Prostate gland (tissue), 2 donors: Measurements from ENCODE around the gene KCNT2. TPM values are rescaled to one million over a fixed set of nuclear protein-coding genes. Genes with fewer than 3 reads are reported as not detected.

ENCODE experiments used
- DNase-seq: peaks from one replicate; pipeline ENCODE4 v3.0.0-alpha.2; 2019; ENCODE audit warnings: low spot score
- H3K27ac ChIP-seq, 2 donors: fragments of 200-600 bp; sonication (generic); 2 replicates each; pipeline ENCODE4 v1.5.1; 2017 to 2019
- H3K27me3 ChIP-seq: fragments of 200-600 bp; sonication (generic); replicated peaks from 2 replicates; pipeline ENCODE4 v1.5.1; 2019; ENCODE audit not compliant: insufficient read depth
- H3K36me3 ChIP-seq, 2 donors: fragments of 200-600 bp; sonication (generic); 1 replicate in 1 of 2; 2 replicates in 1 of 2; pipeline versions ENCODE4 v1.5.1 to v1.8.1; 2017 to 2019
- H3K4me1 ChIP-seq: fragments of 200-600 bp; sonication (generic); replicated peaks from 2 replicates; pipeline ENCODE4 v1.5.1; 2019
- H3K4me3 ChIP-seq, 2 donors: fragments of 200-600 bp; sonication (generic); 2 replicates each; pipeline ENCODE4 v1.5.1; 2017 to 2019
- H3K9me3 ChIP-seq: fragments of 200-600 bp; sonication (generic); 2 replicates; pipeline ENCODE4 v1.5.1; 2017
- CTCF ChIP-seq, 4 experiments: fragments of 200-600 bp in 2 of 4; fragments of 450-650 bp in 2 of 4; sonication (generic) in 2 of 4; IDR thresholded peaks; 1 replicate in 3 of 4; 2 replicates in 1 of 4; pipeline ENCODE4 v1.5.1; 2016 to 2019; ENCODE audit warnings: antibody characterized with exemption in 4 of 4, mild to moderate bottlenecking in 2 of 4, moderate library complexity in 2 of 4
- POLR2A ChIP-seq: fragments of 450-650 bp; IDR thresholded peaks from one replicate; pipeline ENCODE4 v1.6.1; 2016; ENCODE audit warnings: antibody characterized with exemption, mild to moderate bottlenecking
- POLR2AphosphoS5 ChIP-seq: sonication (generic); formaldehyde crosslinking; IDR thresholded peaks from one replicate; pipeline ENCODE4 v1.6.1; 2017; ENCODE audit warnings: antibody characterized with exemption
- WGBS: methylation state at CpG from one replicate; pipeline ENCODE4 v1.1.5; 2018; 5-methylcytosine and 5-hydroxymethylcytosine counted together
- intact Hi-C: fragments of 100-400 bp; cut with DNase I; formaldehyde crosslinking; loops from one replicate; pipeline ENCODE4 v1.14.2; 2022
- total RNA-seq, 2 donors: library from RNA; depleted of rRNA; stranded (reverse); fragments of >200 nt; gene quantifications; one replicate each; pipeline ENCODE4 v1.1.0, GENCODE V29; 2016

KCNT2 gene
- total RNA-seq, 2 donors from 2014 or later, result 1.2 to 1.9 TPM

- H3K36me3 ChIP-seq, result no peaks in the 10 kb centered on the region
- H3K9me3 ChIP-seq, result no peaks in the 10 kb centered on the region
- no peak overlapping the region for H3K27ac ChIP-seq
- TF ChIP-seq CTCF (IDR thresholded peaks at IDR 0.05) (no peak), POLR2A (no peak), POLR2AphosphoS5 (no peak)
- H3K4me3 ChIP-seq, result no peak overlapping the region
- no peaks in the 10 kb centered on the region for H3K27me3 ChIP-seq
- intact Hi-C loops, result no loop called here
- no peak for DNase-seq
- no peaks in the 10 kb centered on the region for H3K4me1 ChIP-seq
Observed at GRCh38 chr1:196433000-196433399, 175.2 kb downstream of the KCNT2 start.

DNA sequence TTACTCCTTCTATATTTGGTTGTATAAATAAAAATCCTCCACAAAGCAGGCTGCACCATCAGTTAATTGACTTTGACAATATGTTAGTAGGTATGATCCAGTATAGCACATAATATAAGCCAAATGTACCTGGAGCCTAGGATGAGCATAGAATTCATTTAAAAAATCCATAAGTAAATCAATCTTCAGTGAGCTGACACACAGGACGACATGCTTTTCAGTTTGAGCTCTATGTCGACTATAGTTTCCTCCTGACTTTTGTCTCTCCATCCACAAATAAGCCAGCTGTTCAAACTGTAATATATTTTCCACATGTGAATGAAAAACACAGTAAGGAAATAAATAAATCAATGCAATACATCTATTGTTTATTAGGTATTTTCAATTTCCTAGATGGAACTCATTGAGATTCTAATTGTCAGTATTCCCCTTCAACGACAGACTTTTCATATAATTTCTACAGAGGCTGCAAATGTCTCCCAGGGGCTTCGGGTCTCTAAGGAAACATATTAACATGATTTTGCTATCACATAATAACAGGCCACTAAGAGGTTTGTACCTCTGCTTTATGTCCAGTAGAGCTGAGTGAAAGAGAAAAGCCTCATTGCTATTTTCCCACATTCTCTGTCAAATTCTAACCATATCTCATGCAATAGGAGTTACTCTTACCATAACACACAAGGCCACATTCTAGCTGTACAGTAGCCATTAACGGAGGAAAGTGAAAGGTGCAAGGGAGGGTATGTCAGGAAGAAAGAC is 180.1 kb downstream of the KCNT2 start:
- no peaks in the 10 kb centered on the region for H3K9me3 ChIP-seq
- WGBS, result 78% methylated on average over 5 of the region's 5 CpGs
- no peaks in the 10 kb centered on the region for H3K36me3 ChIP-seq
- H3K4me3 ChIP-seq, result no peak overlapping the region
- no peaks in the 10 kb centered on the region for H3K4me1 ChIP-seq
- intact Hi-C loops, result no loop called here
- H3K27ac ChIP-seq, result no peak overlapping the region
- H3K27me3 ChIP-seq, result no peaks in the 10 kb centered on the region
- no peak for DNase-seq
- TF ChIP-seq POLR2AphosphoS5, result no peak
- TF ChIP-seq POLR2A, result no peak
- TF ChIP-seq CTCF (IDR thresholded peaks at IDR 0.05), result no peak

DNA sequence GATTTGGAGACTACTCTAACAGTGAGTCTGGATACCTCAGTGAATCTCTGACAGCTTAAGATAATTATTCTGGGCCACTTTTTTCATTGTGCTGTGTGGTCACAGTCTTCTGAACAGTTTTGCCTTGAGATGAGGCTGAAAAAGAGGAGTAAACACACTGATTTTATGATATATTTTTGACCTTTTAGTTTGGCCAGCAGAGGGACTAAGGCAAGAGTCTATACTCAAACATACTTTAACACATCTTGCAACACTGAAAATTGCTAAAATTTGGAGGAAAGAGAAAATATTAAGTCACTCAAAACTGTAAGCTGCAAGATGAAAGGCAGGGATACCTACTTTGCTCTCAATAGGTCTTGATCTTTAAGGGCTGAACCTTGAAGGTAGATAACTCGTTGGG is 182.7 kb downstream of the KCNT2 start:
- no peak overlapping the region for H3K27ac ChIP-seq
- H3K4me3 ChIP-seq, result no peak overlapping the region
- H3K4me1 ChIP-seq, result no peaks in the 10 kb centered on the region
- no peaks in the 10 kb centered on the region for H3K36me3 ChIP-seq
- intact Hi-C loops, result no loop called here
- H3K9me3 ChIP-seq, result no peaks in the 10 kb centered on the region
- WGBS, result 95% methylated on average over 1 of the region's 1 CpG
- TF ChIP-seq CTCF (IDR thresholded peaks at IDR 0.05) (no peak), POLR2AphosphoS5 (no peak), POLR2A (no peak)
- no peaks in the 10 kb centered on the region for H3K27me3 ChIP-seq
- DNase-seq, result no peak

- H3K27ac ChIP-seq, result no peak overlapping the region
- DNase-seq, result no peak
- H3K4me3 ChIP-seq, result no peak overlapping the region
- intact Hi-C loops, result no loop called here
- TF ChIP-seq POLR2A, result no peak
- TF ChIP-seq CTCF (IDR thresholded peaks at IDR 0.05), result no peak
- TF ChIP-seq POLR2AphosphoS5, result no peak
- no peaks in the 10 kb centered on the region for H3K4me1 ChIP-seq
- H3K9me3 ChIP-seq, result no peaks in the 10 kb centered on the region
- no peaks in the 10 kb centered on the region for H3K36me3 ChIP-seq
- no peaks in the 10 kb centered on the region for H3K27me3 ChIP-seq
Observed at GRCh38 chr1:196423612-196424011, 184.6 kb downstream of the KCNT2 start.

- Histone ChIP-seq H3K27me3 (no peaks in the 10 kb centered on the region), H3K27ac (no peak overlapping the region), H3K4me1 (no peaks in the 10 kb centered on the region), H3K4me3 (no peak overlapping the region), H3K9me3 (no peaks in the 10 kb centered on the region), H3K36me3 (no peaks in the 10 kb centered on the region)
- DNase-seq, result no peak
- WGBS, result 83% methylated on average over 1 of the region's 1 CpG
- TF ChIP-seq POLR2A (no peak), CTCF (IDR thresholded peaks at IDR 0.05) (no peak), POLR2AphosphoS5 (no peak)
- intact Hi-C loops, result no loop called here
Observed at GRCh38 chr1:196418772-196419171, 189.5 kb downstream of the KCNT2 start.
